Measurements from ENCODE around the gene MOCS2.

DNA sequence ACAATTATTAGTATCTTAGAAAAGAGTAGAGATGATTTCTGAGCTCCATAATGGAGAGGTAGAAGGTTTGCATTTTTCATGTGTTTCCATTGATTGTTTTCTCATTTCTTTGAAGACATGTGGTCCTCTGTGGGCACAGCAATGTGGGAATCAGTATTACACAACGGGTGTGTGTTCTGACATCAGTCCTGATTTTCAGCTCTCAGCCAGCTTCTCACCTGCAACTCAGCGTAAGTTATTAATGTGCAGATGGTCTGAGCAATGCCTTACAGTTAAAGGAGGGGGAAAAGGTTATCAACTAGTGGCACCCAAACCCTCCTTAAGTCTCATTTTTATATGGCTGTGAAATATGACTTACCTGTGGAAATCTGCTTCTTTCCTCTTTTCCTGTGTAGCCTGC, 61.3 kb downstream of the MOCS2 start:
- TF ChIP-seq, protein P1, sequence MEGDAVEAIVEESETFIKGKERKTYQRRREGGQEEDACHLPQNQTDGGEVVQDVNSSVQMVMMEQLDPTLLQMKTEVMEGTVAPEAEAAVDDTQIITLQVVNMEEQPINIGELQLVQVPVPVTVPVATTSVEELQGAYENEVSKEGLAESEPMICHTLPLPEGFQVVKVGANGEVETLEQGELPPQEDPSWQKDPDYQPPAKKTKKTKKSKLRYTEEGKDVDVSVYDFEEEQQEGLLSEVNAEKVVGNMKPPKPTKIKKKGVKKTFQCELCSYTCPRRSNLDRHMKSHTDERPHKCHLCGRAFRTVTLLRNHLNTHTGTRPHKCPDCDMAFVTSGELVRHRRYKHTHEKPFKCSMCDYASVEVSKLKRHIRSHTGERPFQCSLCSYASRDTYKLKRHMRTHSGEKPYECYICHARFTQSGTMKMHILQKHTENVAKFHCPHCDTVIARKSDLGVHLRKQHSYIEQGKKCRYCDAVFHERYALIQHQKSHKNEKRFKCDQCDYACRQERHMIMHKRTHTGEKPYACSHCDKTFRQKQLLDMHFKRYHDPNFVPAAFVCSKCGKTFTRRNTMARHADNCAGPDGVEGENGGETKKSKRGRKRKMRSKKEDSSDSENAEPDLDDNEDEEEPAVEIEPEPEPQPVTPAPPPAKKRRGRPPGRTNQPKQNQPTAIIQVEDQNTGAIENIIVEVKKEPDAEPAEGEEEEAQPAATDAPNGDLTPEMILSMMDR (IDR thresholded peaks at IDR 0.05), result no peak
- TF ChIP-seq POLR2A (IDR thresholded peaks at IDR 0.05), result no peak

All from ovary (tissue), 3 donors.